HEK293 (cell line): ENCODE results near the gene ZNF200.
"Not testable (repeated sequence)": the region's sequence is repeated elsewhere in the genome, so short reads cannot be mapped to it uniquely, and the experiment has no call there.

Experiments
- CTCF ChIA-PET: fragments of 350-600 bp; formaldehyde crosslinking; extraction: SDS; loops from one replicate; lab custom pipeline; 2021; ENCODE audit warnings: antibody characterized with exemption; lab: Yijun Ruan, JAX
- POLR2A ChIA-PET: fragments of 300-600 bp; formaldehyde crosslinking; extraction: SDS; loops from one replicate; lab custom pipeline; 2020; ENCODE audit warnings: antibody characterized with exemption, inconsistent platforms; lab: Yijun Ruan, JAX
- H3K27ac ChIP-seq: fragments of 200-500 bp; sonication (Bioruptor generic); 2 replicates; pipeline ENCODE4 v1.5.1; 2014; ENCODE audit warnings: low read depth, low read length, control low read depth, inconsistent platforms; ENCODE audit errors: extremely low read depth
- H3K36me3 ChIP-seq, 2 experiments: fragments of 200-500 bp in 1 of 2; sonication (Bioruptor generic) in 1 of 2; 1 replicate in 1 of 2; 2 replicates in 1 of 2; pipeline ENCODE4 v1.5.1; 2014 to 2017; ENCODE audit warnings: inconsistent platforms in 2 of 2, low read length in 2 of 2; ENCODE audit not compliant: control insufficient read depth in 2 of 2, insufficient read depth in 1 of 2
- H3K4me1 ChIP-seq: fragments of 200-500 bp; sonication (Bioruptor generic); 2 replicates; pipeline ENCODE4 v1.5.1; 2014; ENCODE audit warnings: mild to moderate bottlenecking, low read length, inconsistent platforms; ENCODE audit not compliant: control insufficient read depth, insufficient read depth
- H3K4me3 ChIP-seq: 2 replicates; pipeline ENCODE4 v1.5.1; 2011; ENCODE audit warnings: low read depth, mild to moderate bottlenecking, control low read depth, low read length, moderate library complexity
- H3K9me3 ChIP-seq: fragments of 200-500 bp; sonication (Bioruptor generic); 2 replicates; pipeline ENCODE4 v1.5.1; 2014; ENCODE audit warnings: low read depth, low read length, inconsistent platforms; ENCODE audit not compliant: control insufficient read depth, insufficient read depth
- BCL11B ChIP-seq: fragments of 450-650 bp; formaldehyde crosslinking; IDR thresholded peaks from 2 replicates; pipeline ENCODE4 v1.5.1; 2016; ENCODE audit warnings: low read depth, missing biosample characterization, missing genetic modification characterization
- ZBTB44 ChIP-seq: fragments of 450-650 bp; IDR thresholded peaks from 2 replicates; pipeline ENCODE4 v1.5.1; 2018; ENCODE audit warnings: missing biosample characterization, mild to moderate bottlenecking, missing genetic modification characterization
- ZBTB8A ChIP-seq: fragments of 450-650 bp; formaldehyde crosslinking; IDR thresholded peaks from 2 replicates; pipeline ENCODE4 v1.5.1; 2016; ENCODE audit warnings: missing biosample characterization, missing genetic modification characterization
- ZNF350 ChIP-seq: fragments of 450-650 bp; formaldehyde crosslinking; IDR thresholded peaks from 2 replicates; pipeline ENCODE4 v1.5.0; 2017; ENCODE audit warnings: missing biosample characterization, mild to moderate bottlenecking, missing genetic modification characterization
- ZNF354C ChIP-seq: fragments of 450-650 bp; formaldehyde crosslinking; IDR thresholded peaks from 2 replicates; pipeline ENCODE4 v1.5.1; 2016; ENCODE audit warnings: missing biosample characterization, missing genetic modification characterization, low read depth, borderline replicate concordance
- ZNF37A ChIP-seq: fragments of 450-650 bp; IDR thresholded peaks from 2 replicates; pipeline ENCODE4 v1.5.1; 2018; ENCODE audit warnings: missing biosample characterization, missing genetic modification characterization
- ZNF626 ChIP-seq: fragments of 450-650 bp; sonication (Bioruptor Pico); formaldehyde crosslinking; IDR thresholded peaks from 2 replicates; pipeline ENCODE4 v1.5.1; 2018; ENCODE audit warnings: missing biosample characterization, missing genetic modification characterization, inconsistent platforms
- ZNF777 ChIP-seq: fragments of 450-650 bp; formaldehyde crosslinking; IDR thresholded peaks from 2 replicates; pipeline ENCODE4 v1.5.1; 2017; ENCODE audit warnings: missing biosample characterization, missing genetic modification characterization, borderline replicate concordance
- TF ChIP-seq, protein P1 (sequence below): fragments of 450-650 bp; formaldehyde crosslinking; IDR thresholded peaks from 2 replicates; pipeline ENCODE4 v1.5.1; 2016; ENCODE audit warnings: missing biosample characterization, missing genetic modification characterization
- TF ChIP-seq, protein P2 (sequence below): fragments of 450-650 bp; formaldehyde crosslinking; IDR thresholded peaks from 2 replicates; pipeline ENCODE4 v1.5.1; 2016; ENCODE audit warnings: missing biosample characterization, missing genetic modification characterization

The ZNF200 gene

GRCh38 chr16:3274947-3275346 is 40.0 kb upstream of the ZNF200 start:
- no peak for TF ChIP-seq ZNF626 (tag by site-specific recombination)
- no peak for TF ChIP-seq ZBTB8A (tag by site-specific recombination)
- TF ChIP-seq ZNF354C (tag by site-specific recombination) = no peak
- TF ChIP-seq ZNF37A (tag by site-specific recombination) = no peak
- TF ChIP-seq ZNF350 (tag by site-specific recombination) = peak; percentile 86
- no peak for TF ChIP-seq ZNF777 (tag by site-specific recombination)
- Histone ChIP-seq H3K4me3 (no peak overlapping the region), H3K4me1 (no peaks in the 10 kb centered on the region), H3K9me3 (no peaks in the 10 kb centered on the region), H3K36me3 (no peaks in the 10 kb centered on the region), H3K27ac (no peak overlapping the region)
- ChIA-PET CTCF (no interaction called here), POLR2A (no interaction called here)

GRCh38 chr16:3274490-3274889 is 39.5 kb upstream of the ZNF200 start:
- Histone ChIP-seq H3K36me3 (no peaks in the 10 kb centered on the region), H3K4me3 (no peak overlapping the region), H3K27ac (no peak overlapping the region), H3K4me1 (no peaks in the 10 kb centered on the region), H3K9me3 (no peaks in the 10 kb centered on the region)
- TF ChIP-seq ZNF626 (tag by site-specific recombination) = no peak
- TF ChIP-seq, protein P1, sequence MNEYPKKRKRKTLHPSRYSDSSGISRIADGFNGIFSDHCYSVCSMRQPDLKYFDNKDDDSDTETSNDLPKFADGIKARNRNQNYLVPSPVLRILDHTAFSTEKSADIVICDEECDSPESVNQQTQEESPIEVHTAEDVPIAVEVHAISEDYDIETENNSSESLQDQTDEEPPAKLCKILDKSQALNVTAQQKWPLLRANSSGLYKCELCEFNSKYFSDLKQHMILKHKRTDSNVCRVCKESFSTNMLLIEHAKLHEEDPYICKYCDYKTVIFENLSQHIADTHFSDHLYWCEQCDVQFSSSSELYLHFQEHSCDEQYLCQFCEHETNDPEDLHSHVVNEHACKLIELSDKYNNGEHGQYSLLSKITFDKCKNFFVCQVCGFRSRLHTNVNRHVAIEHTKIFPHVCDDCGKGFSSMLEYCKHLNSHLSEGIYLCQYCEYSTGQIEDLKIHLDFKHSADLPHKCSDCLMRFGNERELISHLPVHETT = no peak
- TF ChIP-seq ZBTB44 = no peak
- no peak for TF ChIP-seq BCL11B
- POLR2A ChIA-PET = interaction anchor here (0.6 kb wide), 1 partner anchor 10 kb away, joined by 3 read pairs; no protein-coding TSS in a partner anchor
- CTCF ChIA-PET = no interaction called here

DNA sequence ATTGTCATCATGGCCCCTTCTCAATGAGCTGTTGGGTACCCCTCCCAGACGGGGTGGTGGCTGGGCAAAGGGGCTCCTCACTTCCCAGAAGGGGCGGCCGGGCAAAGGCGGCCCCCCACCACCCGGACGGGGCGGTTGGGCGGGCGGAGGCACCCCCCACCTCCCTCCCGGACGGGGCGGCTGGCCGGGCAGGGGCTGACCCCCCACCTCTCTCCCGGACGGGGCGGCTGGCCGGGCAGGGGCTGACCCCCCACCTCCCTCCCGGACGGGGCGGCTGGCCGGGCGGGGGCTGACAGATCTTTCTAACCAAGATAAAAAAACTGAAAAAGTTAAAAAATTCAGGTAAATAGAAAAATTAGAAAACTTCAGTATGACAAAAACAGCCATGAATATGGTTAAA is 36.3 kb upstream of the ZNF200 start:
- CTCF ChIA-PET, POLR2A ChIA-PET, H3K4me1 ChIP-seq, H3K27ac ChIP-seq, H3K9me3 ChIP-seq, H3K4me3 ChIP-seq, H3K36me3 ChIP-seq: not testable (repeated sequence)

DNA sequence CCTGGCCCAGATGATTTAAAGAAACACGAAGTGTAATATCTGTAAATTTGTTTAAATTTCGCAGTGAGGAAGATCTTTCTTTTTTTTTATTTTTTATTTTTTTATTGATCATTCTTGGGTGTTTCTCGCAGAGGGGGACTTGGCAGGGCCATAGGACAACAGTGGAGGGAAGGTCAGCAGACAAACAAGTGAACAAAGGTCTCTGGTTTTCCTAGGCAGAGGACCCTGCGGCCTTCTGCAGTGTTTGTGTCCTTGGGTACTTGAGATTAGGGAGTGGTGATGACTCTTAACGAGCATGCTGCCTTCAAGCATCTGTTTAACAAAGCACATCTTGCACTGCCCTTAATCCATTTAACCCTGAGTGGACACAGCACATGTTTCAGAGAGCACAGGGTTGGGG is 35.8 kb upstream of the ZNF200 start:
- ChIA-PET POLR2A (interaction anchor here (1.2 kb wide), 1 partner anchor 12 kb away, joined by 5 read pairs; no protein-coding TSS in a partner anchor), CTCF (interaction anchor here (0.8 kb wide), 1 partner anchor 110 kb away, joined by 3 read pairs; no protein-coding TSS in a partner anchor)
- H3K9me3 ChIP-seq = not testable (repeated sequence)

GRCh38 chr16:3268294-3268693 is 33.3 kb upstream of the ZNF200 start:
- Histone ChIP-seq H3K4me3 (no peak overlapping the region), H3K4me1 (no peaks in the 10 kb centered on the region), H3K9me3 (no peaks in the 10 kb centered on the region), H3K36me3 (no peaks in the 10 kb centered on the region), H3K27ac (no peak overlapping the region)
- ChIA-PET POLR2A (interaction anchor here (0.6 to 2.8 kb wide), 2 partner anchors 14 to 39 kb away, joined by 3 to 16 read pairs; partner anchors contain the start of gene ZNF263), CTCF (interaction anchor here (2.1 to 3.0 kb wide), 2 partner anchors 9 to 14 kb away, joined by 25 to 35 read pairs; partner anchors contain the start of gene ZNF263)
- TF ChIP-seq, protein P2, sequence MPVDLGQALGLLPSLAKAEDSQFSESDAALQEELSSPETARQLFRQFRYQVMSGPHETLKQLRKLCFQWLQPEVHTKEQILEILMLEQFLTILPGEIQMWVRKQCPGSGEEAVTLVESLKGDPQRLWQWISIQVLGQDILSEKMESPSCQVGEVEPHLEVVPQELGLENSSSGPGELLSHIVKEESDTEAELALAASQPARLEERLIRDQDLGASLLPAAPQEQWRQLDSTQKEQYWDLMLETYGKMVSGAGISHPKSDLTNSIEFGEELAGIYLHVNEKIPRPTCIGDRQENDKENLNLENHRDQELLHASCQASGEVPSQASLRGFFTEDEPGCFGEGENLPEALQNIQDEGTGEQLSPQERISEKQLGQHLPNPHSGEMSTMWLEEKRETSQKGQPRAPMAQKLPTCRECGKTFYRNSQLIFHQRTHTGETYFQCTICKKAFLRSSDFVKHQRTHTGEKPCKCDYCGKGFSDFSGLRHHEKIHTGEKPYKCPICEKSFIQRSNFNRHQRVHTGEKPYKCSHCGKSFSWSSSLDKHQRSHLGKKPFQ (tag by site-specific recombination) = no peak

More for the DNA sequence above, 35.8 kb upstream of the ZNF200 start:
- H3K4me1 ChIP-seq, H3K36me3 ChIP-seq, H3K27ac ChIP-seq, H3K4me3 ChIP-seq: not testable (repeated sequence)
